ENCODE results near the gene ANKRD24. TPM values are rescaled to one million over a fixed set of nuclear protein-coding genes. Genes with fewer than 3 reads are reported as not detected.
"Not testable (repeated sequence)": the region's sequence is repeated elsewhere in the genome, so short reads cannot be mapped to it uniquely, and the experiment has no call there.

The ANKRD24 gene
- total RNA-seq, 1 experiment from 2014 or later, result 2.4 TPM

DNA sequence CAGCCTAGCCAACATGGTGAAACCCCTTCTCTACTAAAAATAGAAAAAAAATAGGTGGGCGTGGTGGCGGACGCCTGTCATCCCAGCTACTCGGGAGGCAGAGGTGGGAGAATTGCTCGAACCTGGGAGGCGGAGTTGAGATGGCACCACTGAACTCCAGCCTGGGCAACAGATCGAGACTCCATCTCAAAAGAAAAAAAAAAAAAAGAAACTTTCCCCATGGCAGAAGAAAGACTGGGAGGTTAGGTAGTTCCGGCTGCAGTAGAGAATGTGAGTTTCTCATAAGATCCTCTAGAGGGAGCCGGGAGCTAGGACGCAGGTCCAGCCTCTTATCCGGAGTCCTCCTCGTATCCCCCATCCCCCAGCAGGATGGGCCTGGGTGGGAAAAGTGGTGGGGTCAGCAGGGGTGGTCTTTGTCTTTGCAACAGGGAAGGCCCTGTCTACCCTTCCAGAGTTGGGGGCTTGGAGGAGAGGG is 42.2 kb upstream of the ANKRD24 start:
- H4K20me1 ChIP-seq (ENCODE audit: control insufficient read depth, insufficient read depth, insufficient read length), result no peaks in the 10 kb centered on the region
- no peaks in the 10 kb centered on the region for H3K79me2 ChIP-seq (ENCODE audit: insufficient read depth, low read length)
- H4K5ac ChIP-seq (ENCODE audit: insufficient read length, low read depth, low read length), result no peak overlapping the region
- H2BK5ac ChIP-seq (ENCODE audit: insufficient read length, low read length), result no peak overlapping the region
- H2BK120ac ChIP-seq (ENCODE audit: low read depth, low read length, poor library complexity, severe bottlenecking), result no peak overlapping the region
- Mint-ChIP-seq H3K4me3 (no peak overlapping the region), H3K9me3 (no peaks in the 10 kb centered on the region), H3K27ac (no peak overlapping the region), H3K4me1 (peaks cover 2 to 8% of the 10 kb centered on the region in 2 experiments; a peak in 3 of 4 replicates), H3K27me3 (ENCODE audit: low read depth) (peaks cover 18% of the 10 kb centered on the region), H3K36me3 (ENCODE audit: insufficient read depth in 1 of 3, low read depth in 3 of 3) (no peaks in the 10 kb centered on the region)
- H3K4me1 ChIP-seq (ENCODE audit: insufficient read depth, low read length), result no peaks in the 10 kb centered on the region; the same call in 1 of the 2 replicates
- no peak overlapping the region for H3K4me2 ChIP-seq (ENCODE audit: insufficient read depth, insufficient read length, low read length)
- H3K9me3 ChIP-seq (ENCODE audit: control insufficient read depth, low read depth, low read length), result no peaks in the 10 kb centered on the region
- no peak overlapping the region for H2BK20ac ChIP-seq (ENCODE audit: low read depth, low read length, poor library complexity, severe bottlenecking)
- H2AFZ ChIP-seq (ENCODE audit: low read length), result no peak overlapping the region
- H2BK12ac ChIP-seq (ENCODE audit: insufficient read length, low read depth, low read length), result no peak overlapping the region
- no peaks in the 10 kb centered on the region for H3K79me1 ChIP-seq (ENCODE audit: insufficient read depth, low read depth, low read length, poor library complexity, severe bottlenecking)
- TF ChIP-seq, protein P1, sequence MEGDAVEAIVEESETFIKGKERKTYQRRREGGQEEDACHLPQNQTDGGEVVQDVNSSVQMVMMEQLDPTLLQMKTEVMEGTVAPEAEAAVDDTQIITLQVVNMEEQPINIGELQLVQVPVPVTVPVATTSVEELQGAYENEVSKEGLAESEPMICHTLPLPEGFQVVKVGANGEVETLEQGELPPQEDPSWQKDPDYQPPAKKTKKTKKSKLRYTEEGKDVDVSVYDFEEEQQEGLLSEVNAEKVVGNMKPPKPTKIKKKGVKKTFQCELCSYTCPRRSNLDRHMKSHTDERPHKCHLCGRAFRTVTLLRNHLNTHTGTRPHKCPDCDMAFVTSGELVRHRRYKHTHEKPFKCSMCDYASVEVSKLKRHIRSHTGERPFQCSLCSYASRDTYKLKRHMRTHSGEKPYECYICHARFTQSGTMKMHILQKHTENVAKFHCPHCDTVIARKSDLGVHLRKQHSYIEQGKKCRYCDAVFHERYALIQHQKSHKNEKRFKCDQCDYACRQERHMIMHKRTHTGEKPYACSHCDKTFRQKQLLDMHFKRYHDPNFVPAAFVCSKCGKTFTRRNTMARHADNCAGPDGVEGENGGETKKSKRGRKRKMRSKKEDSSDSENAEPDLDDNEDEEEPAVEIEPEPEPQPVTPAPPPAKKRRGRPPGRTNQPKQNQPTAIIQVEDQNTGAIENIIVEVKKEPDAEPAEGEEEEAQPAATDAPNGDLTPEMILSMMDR (conservative IDR thresholded peaks at IDR 0.05), result peak; percentile 63; the same call in 2 of the 3 replicates
- no peak overlapping the region for H3K27ac ChIP-seq (ENCODE audit: insufficient read length, low read depth, low read length)
- no peak overlapping the region for H4K8ac ChIP-seq (replicated peaks; ENCODE audit: insufficient read length, low read depth, low read length)
- peak; percentile 75 for DNase-seq
- WGBS (ENCODE audit: extremely low coverage, insufficient read length, low lambda C conversion rate), result no CpG with 5 or more reads among the region's 12 CpGs
- H3K18ac ChIP-seq (ENCODE audit: insufficient read length, low read depth, low read length), result no peak overlapping the region
- H3K9ac ChIP-seq (ENCODE audit: extremely low read depth, insufficient read length, low read length), result no peak overlapping the region
- H3K27me3 ChIP-seq (ENCODE audit: insufficient read depth, low read length), result no peaks in the 10 kb centered on the region
- H3K23me2 ChIP-seq (ENCODE audit: insufficient read length, low read depth, low read length, poor library complexity, severe bottlenecking), result no peaks in the 10 kb centered on the region
- H3K4ac ChIP-seq (ENCODE audit: low read depth, low read length), result no peak overlapping the region
- no peak overlapping the region for H2BK15ac ChIP-seq (ENCODE audit: low read depth, low read length)
- H4K91ac ChIP-seq (ENCODE audit: insufficient read length, low read depth, low read length), result no peak overlapping the region
- H3K14ac ChIP-seq (ENCODE audit: insufficient read depth, low read length), result no peak overlapping the region
- no peak overlapping the region for H3K23ac ChIP-seq (ENCODE audit: insufficient read length, low read depth, low read length)
- no peak overlapping the region for H2AK5ac ChIP-seq (ENCODE audit: insufficient read length, low read length)
- H3K56ac ChIP-seq (ENCODE audit: insufficient read length, low read depth, low read length), result no peak overlapping the region
- no peak overlapping the region for H3T11ph ChIP-seq (ENCODE audit: low read length)

DNA sequence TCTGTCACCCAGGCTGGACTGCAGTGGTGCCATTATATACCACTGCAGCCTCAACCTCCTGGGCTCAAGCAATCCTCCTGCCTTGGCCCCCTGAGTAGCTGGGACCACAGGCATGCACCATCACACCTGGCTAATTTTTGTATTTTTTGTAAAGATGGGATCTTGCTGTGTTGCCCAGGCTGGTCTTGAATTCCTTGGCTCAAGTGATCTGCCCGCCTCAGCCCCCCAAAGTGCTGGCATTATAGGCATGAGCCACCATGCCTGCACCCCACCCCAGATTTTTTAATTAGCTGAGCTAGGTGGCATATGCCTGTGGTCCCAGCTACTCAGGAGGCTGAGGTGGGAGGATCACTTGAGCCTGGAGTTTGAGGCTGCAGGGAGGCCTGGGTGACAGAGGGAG is 39.6 kb upstream of the ANKRD24 start:
- not testable (repeated sequence) for H4K91ac ChIP-seq (ENCODE audit: insufficient read length, low read depth, low read length); H2BK12ac ChIP-seq (ENCODE audit: insufficient read length, low read depth, low read length); H2BK5ac ChIP-seq (ENCODE audit: insufficient read length, low read length); H2BK15ac ChIP-seq (ENCODE audit: low read depth, low read length); H2BK20ac ChIP-seq (ENCODE audit: low read depth, low read length, poor library complexity, severe bottlenecking); H3K4me3 Mint-ChIP-seq; H2AK5ac ChIP-seq (ENCODE audit: insufficient read length, low read length); H3K4ac ChIP-seq (ENCODE audit: low read depth, low read length); H3K9ac ChIP-seq (ENCODE audit: extremely low read depth, insufficient read length, low read length); H3K18ac ChIP-seq (ENCODE audit: insufficient read length, low read depth, low read length); H3K14ac ChIP-seq (ENCODE audit: insufficient read depth, low read length); H4K8ac ChIP-seq (replicated peaks; ENCODE audit: insufficient read length, low read depth, low read length); H3K9me3 Mint-ChIP-seq; H3K27ac Mint-ChIP-seq; H3K27me3 ChIP-seq (ENCODE audit: insufficient read depth, low read length); H3T11ph ChIP-seq (ENCODE audit: low read length); H3K9me3 ChIP-seq (ENCODE audit: control insufficient read depth, low read depth, low read length); H3K4me1 Mint-ChIP-seq; H4K20me1 ChIP-seq (ENCODE audit: control insufficient read depth, insufficient read depth, insufficient read length); H2AFZ ChIP-seq (ENCODE audit: low read length); H3K36me3 Mint-ChIP-seq (ENCODE audit: insufficient read depth in 1 of 3, low read depth in 3 of 3); H3K4me2 ChIP-seq (ENCODE audit: insufficient read depth, insufficient read length, low read length); H3K79me2 ChIP-seq (ENCODE audit: insufficient read depth, low read length); H3K4me1 ChIP-seq (ENCODE audit: insufficient read depth, low read length); DNase-seq; H3K56ac ChIP-seq (ENCODE audit: insufficient read length, low read depth, low read length); H4K5ac ChIP-seq (ENCODE audit: insufficient read length, low read depth, low read length); H2BK120ac ChIP-seq (ENCODE audit: low read depth, low read length, poor library complexity, severe bottlenecking); H3K23ac ChIP-seq (ENCODE audit: insufficient read length, low read depth, low read length); H3K23me2 ChIP-seq (ENCODE audit: insufficient read length, low read depth, low read length, poor library complexity, severe bottlenecking); H3K79me1 ChIP-seq (ENCODE audit: insufficient read depth, low read depth, low read length, poor library complexity, severe bottlenecking); H3K27ac ChIP-seq (ENCODE audit: insufficient read length, low read depth, low read length)
- WGBS (ENCODE audit: extremely low coverage, insufficient read length, low lambda C conversion rate), result no CpG with 5 or more reads among the region's 1 CpG
- H3K27me3 Mint-ChIP-seq (ENCODE audit: low read depth), result peaks cover 34% of the 10 kb centered on the region

Data from H9 (cell line).